Activated CD4-positive, alpha-beta T cell treated with anti-CD3 and anti-CD28 coated beads for 1 hour (primary cell): ENCODE data around the gene ACOT11.
"Not testable (repeated sequence)": the region's sequence is repeated elsewhere in the genome, so short reads cannot be mapped to it uniquely, and the experiment has no call there.

ENCODE experiments used
- DNase-seq: peaks from one replicate; pipeline ENCODE4 v3.0.0-alpha.2; 2020

Gene ACOT11

GRCh38 chr1:54611621-54612020, 63.6 kb downstream of the ACOT11 start:
- no peak for DNase-seq

- DNase-seq: no peak
These were observed 66.0 kb downstream of the ACOT11 start for GRCh38 chr1:54614024-54614423.

- DNase-seq: no peak
These were observed 66.5 kb downstream of the ACOT11 start for GRCh38 chr1:54614563-54614962.

GRCh38 chr1:54615531-54616279, 67.7 kb downstream of the ACOT11 start:
- no peak for DNase-seq

- DNase-seq: no peak
These were observed 71.7 kb downstream of the ACOT11 start for GRCh38 chr1:54619749-54620148.

DNA sequence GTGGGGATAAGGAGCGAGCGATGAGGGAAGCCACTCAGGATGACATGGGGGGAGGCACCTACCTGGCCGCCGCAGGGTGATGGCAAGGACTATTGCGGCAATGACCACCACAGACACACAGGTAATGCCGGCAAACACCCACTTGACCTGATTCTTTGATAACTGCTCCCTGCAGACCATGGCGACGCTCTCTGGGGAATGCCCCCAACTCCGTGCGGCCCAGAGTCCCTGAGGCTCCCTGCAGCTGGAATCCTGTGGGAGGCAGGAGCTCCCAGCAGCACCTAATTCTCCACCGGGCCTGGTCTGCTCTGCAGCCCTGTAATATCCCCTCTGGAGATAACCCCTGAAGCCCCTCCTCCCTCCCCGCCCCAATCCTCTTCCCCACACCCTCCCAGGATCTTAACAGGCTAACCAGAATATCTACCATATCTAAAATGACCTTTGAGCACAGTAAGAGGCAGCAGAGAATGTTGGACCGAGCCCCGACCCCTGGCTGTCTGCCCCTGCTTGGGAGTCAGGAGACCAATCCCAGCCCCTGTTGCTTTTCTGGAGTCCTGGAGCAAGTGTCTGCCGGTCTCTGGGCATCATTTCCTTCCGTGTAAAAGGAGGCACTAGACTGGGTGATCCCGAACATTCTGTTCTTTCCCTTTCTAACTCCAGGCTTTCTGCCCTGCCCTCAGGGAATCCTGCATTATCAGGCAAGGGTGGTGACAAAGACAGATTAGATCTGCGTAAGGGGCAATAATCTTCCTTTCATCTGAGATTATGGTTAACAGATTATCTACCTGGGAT, 75.4 kb downstream of the ACOT11 start, which contains the start of gene FAM151A:
Gene FAM151A, minus strand, starts transcription at position 310 of the 792 bp plus-strand sequence. Its CDS starts 130 bp downstream, at position 180.
- DNase-seq: no peak

GRCh38 chr1:54624466-54625464, 76.7 kb downstream of the ACOT11 start:
- DNase-seq: no peak

- DNase-seq: no peak
These were observed 79.2 kb downstream of the ACOT11 start for GRCh38 chr1:54627196-54627595.

GRCh38 chr1:54635804-54636203, 87.8 kb downstream of the ACOT11 start:
- DNase-seq: not testable (repeated sequence)

- not testable (repeated sequence) for DNase-seq
These were observed 88.7 kb downstream of the ACOT11 start for GRCh38 chr1:54636461-54637446.

- DNase-seq: no peak
These were observed 92.3 kb downstream of the ACOT11 start for GRCh38 chr1:54640361-54640760.

DNA sequence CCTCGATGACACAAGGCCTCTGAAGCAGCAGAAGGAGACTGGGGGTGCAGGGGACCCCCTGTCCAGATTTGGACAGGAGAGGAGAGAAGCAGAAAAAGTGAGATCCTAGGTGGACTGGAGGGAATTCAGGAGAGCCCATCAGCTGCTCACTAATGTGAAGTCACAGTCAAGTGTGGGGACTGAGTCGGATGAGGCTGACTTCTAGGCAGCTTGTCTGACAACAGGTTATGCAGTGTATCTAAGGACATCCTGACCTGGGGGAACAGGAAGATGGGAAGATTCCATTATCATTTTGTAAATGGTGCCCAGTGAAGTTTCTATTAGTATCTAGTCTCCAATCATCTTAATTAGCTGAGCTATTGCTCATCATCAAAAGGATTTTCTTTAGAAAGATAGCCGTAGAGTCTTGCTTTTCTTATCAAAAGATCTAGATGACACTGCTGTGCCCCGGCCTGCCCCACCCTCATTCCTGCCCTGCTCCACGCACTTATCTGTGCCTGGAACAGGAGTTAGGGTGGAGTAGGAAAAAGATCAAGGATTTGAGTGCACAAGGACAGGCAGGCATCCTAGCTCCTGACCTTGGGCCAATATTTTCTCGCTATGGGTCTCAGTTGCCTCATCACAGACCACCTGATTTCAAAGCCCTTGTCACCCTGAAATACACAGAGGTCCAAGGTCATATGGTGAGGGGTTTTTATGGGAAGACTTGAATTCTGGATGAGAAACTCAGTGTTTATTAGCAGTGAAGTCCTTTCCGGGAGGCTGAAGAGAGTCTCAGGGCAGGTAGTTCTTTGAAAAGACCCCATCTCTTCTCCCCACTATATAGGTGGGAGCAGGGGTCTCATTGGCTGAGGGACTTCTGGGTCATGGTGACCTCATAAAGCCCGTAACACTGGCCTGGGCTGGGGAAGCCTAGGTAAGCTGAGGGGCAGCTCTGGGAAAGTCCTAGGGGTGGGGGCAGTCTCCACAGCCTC, 93.1 kb downstream of the ACOT11 start, which contains the start of gene MROH7:
Gene MROH7, plus strand, starts transcription at position 924 of the 974 bp plus-strand sequence. CDS start 11,141 bp downstream, outside the sequence.
- no peak for DNase-seq

GRCh38 chr1:54643736-54644135, 95.7 kb downstream of the ACOT11 start:
- DNase-seq: no peak

DNA sequence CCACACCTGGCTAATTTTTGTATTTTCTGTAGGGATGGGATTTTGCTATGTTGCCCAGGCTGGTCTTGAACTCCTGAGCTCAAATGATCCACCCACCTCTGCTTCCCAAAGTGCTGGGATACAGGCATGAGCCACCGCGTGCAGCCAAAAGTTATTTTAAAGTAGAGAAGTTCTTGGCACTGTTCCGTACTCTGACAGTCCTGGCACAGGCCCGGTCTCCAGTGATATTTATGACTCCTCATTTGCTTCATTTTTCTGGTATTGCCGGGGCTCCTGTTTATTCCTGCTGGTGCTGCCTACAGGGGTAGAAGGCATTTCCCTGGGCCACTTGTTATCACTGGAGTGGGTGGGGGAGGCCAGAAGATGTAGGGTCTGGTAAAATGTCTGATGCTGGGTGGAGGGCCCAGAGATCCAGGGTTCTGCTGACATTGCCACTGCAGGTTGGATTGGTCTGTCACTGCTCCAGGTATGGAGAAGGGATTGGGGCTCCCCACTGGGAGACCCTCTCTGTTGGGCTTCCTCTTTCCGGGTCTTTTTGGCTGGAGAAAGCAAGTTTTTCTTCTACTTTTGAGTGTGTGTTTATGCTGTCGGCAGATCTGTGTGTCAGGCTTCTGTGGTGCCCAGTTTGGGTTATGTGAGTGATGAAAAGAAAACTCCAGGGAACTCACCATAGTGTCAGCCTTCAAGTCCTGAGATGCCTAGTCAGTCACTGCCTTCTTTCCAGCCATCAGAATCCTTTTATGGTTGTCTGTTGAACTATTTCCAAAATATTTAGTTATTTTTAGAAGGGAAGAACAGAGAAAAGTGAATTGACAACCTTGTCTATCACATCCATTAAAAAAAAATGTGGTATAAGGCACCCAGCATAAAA, 98.0 kb downstream of the ACOT11 start:
- no peak for DNase-seq

DNA sequence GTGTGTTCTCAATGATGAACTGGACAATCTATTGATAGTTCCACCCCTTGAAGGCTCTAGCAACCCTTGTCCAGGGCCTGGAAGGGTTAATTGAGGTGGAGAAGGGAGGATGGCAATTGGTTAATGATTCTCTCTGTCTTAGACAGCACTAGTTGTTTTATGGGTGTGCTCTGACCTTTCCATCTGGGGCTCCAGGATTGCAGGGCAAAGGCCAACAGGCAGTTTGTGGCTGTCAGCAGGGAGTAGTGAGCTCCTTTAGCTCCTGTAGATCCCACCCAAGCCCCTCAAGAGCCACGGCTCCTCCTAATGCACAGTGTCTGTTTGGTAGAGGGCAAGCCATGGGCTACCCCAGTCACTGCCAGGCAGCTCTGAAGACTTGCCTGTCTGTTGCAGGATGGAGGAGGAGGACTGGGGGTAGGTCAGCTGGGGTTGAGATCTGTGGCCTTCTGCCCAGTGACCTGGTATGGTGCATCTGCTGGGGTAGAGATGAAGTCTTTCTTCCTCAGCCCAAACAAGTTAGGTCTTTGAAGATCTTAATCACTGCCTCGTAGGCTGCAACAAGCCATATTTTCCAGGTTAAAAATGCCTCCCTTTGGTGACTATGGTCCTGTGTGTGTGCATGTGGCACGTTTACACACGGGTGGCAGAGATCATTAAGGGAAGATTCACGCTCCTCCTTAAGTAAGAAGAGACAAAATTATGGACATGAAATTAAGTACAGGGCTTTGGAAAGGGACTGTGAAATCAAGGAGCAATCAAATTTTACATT, 101.3 kb downstream of the ACOT11 start:
- no peak for DNase-seq

DNA sequence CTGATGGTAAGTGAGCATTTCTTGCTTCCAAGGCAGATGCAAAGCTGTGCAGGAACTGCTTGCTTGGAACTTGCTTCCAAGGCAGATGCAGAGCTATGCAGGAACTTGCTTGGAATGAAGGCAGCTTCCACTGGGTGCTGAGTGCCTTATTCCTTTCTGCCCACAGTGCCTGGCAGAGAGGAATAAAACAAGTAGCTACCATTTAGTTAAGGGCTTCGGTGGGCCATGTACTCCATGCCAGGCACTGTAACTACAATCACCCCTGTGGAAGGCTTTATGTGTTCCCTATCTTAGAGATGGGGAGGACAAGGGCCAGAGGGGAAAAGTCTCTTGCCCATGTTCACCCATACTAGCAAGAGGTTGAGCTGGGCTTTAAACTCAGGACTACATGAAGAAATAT, 101.9 kb downstream of the ACOT11 start:
- no peak for DNase-seq

- no peak for DNase-seq
These were observed 102.4 kb downstream of the ACOT11 start for GRCh38 chr1:54650417-54650816.

GRCh38 chr1:54651608-54652007, 103.6 kb downstream of the ACOT11 start:
- DNase-seq: no peak
